ENCODE results near the gene EPHA3.

Gene EPHA3

DNA sequence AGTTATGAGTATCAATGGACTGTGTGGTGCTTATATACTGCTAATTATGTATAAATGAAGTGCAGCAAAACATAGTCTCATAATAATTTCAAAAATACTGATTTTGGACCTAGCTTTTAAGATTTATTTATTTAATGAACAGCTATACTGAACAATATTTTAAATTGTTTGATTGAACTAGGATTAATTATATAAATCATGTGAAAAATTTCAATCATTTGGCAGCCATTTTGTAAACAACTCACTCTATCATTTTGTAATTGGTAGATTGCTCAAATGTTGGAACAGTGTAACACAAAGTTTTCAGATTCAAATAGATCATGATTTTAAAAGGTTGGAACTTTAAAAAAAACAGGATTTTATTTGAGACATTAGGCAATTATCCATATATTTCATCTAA is 47.0 kb downstream of the EPHA3 start:
- DNase-seq = no peak

GRCh38 chr3:89155811-89156210 is 48.4 kb downstream of the EPHA3 start:
- DNase-seq = no peak

- no peak for DNase-seq
Observed at GRCh38 chr3:89157575-89157974, 50.2 kb downstream of the EPHA3 start.

GRCh38 chr3:89159605-89160004 is 52.2 kb downstream of the EPHA3 start:
- no peak for DNase-seq

DNA sequence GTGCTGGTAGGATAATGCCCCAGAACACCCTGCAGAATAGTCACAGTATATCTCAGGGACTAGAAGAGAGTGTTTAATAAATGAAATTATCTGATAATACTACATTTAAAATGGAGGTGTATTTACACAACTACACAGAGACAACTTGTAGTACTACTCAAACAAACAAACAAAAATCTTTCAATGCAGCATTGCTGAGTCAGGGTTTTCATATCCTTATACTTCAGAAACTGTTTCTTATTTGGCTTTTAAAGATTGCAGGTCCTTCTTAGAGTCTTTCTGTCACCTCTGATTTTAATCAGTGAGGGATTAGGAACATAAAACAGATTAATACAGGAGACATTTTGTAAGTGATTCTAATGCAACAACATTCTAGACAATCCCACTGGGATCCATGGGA is 57.4 kb downstream of the EPHA3 start:
- DNase-seq = no peak

- no peak for DNase-seq
Observed at GRCh38 chr3:89165636-89166263, 58.3 kb downstream of the EPHA3 start.

GRCh38 chr3:89171687-89172545 is 64.5 kb downstream of the EPHA3 start:
- DNase-seq = no peak

DNA sequence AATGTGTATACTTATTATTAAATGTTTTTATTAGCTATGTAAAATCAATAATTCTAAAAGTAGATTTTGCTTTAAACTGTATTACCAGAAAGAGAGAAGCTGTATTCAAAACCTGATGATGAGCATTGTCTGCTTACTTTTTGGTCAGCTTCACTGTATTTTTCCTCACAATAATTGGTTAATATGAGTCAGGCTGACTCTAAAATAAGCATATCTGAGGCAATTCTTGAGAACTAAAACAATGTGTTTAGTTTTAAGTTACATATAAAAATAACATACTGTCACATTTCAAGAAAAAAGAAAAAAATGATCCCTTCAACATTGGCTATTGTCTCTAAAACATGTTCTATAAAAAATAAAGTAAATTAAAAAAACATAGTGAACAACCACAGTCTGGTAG is 66.1 kb downstream of the EPHA3 start:
- no peak for DNase-seq

GRCh38 chr3:89179355-89180001 is 72.1 kb downstream of the EPHA3 start:
- DNase-seq = no peak

GRCh38 chr3:89180334-89180733 is 72.9 kb downstream of the EPHA3 start:
- no peak for DNase-seq

DNA sequence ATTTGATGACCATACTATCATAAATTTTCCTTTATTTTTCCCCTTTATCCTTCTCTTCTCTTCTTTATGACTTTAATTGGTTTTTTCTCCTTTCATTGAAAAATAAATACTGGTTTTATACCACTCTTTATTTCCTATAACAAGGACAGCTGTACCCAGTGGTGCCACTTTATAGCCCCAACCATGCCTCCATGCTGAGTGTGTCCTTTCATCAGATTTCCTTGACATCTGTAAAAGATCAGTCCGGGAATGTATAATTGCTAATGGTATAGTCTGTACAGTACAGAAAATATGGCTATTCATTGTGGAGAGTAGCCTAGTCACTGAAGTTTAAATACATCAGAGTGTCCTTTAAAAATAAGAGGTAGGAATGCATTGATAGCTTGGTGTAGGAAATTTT is 74.6 kb downstream of the EPHA3 start:
- no peak for DNase-seq

GRCh38 chr3:89184151-89184995 is 77.0 kb downstream of the EPHA3 start:
- no peak for DNase-seq

DNA sequence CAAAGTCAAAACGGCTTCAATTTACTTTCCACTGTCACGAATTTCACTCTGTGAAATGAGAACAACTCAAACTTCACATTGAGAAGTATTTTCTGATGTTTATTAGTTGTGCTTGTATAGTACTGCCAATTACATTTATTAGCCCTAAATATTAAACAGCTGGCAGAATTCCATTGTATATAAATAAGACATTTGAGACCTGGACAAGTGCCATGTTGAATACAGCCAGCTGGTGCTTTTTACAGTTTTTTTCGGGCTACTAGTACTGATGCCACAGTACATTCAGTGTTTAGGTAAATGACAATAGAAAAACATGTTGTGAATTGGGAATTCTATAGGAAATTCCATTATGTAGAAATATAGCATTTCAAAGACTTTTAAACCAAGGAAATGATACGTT is 79.0 kb downstream of the EPHA3 start:
- no peak for DNase-seq

GRCh38 chr3:89198591-89198990 is 91.2 kb downstream of the EPHA3 start:
- DNase-seq = no peak

DNA sequence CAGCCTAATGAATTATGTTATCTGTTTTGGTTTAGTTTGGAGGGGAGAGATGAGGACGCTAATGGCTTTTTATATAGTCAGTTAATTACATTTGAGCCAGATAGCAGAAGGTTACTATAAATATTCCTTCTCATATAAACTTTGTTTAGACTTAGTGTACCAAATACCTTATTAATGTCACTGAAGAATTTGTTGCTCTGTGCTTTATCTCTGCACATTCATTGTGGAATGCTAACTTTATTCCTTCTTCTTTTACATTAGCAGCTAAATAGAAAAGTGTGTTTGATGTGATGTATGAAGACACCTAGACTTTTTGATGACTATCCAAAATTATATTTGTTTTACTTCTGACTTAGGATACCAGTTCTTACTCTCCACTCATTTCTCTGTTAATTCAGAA is 105.2 kb downstream of the EPHA3 start:
- DNase-seq = no peak

DNA sequence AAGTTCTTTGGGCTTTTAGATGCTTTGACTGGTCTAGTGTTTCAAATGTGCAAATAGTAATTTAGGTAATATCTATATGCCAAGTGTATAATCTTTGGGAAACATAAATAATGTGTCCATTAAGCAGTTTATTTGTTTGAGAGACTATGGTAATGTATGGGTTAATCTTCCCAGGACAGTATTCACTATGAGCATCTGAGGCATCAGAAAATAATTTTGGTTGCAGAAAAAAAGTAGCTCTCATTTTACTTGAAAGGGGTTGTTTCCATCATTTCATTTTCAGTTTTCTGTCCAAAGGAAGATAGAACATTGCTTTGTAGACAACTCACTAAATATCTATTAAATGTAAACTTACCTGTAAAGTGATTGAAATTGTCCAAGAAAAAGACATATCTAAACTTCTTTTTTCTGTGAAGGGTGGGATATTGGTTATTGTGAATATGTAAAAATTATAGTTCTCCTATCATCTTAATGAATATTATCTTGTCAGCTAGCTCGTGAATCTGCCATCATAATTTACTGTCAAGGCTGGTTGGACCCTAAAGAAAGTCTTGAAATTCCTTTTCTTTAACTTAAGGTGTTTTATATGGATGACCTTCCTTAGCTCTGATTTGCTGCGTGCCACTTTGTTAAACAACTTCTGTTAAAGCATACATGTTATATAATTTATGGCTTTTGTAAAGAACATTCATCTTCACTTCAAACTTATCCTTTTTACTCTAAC is 108.8 kb downstream of the EPHA3 start:
- DNase-seq = no peak

GRCh38 chr3:89217148-89217685 is 109.8 kb downstream of the EPHA3 start:
- DNase-seq = no peak

GRCh38 chr3:89221924-89222323 is 114.5 kb downstream of the EPHA3 start:
- DNase-seq = no peak

GRCh38 chr3:89223188-89223587 is 115.8 kb downstream of the EPHA3 start:
- DNase-seq = no peak

DNA sequence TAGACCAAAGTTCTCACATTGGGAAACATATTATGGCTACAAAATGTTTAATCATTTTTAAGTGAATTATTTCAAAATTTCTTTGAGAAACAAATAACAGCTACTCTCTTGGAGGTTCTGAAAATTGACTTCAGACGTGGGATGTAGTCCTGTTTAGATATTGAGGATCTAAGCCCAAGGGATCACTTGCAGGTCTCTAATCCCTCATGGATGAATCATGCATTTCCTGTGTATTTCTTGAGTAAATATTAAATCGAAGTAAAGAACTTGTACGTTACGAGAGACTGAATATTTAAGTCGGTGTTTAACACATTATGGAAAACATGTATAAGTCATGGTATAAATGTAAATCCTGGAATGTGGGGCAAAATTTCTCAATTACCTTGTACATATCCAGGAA is 119.8 kb downstream of the EPHA3 start:
- no peak for DNase-seq

DNA sequence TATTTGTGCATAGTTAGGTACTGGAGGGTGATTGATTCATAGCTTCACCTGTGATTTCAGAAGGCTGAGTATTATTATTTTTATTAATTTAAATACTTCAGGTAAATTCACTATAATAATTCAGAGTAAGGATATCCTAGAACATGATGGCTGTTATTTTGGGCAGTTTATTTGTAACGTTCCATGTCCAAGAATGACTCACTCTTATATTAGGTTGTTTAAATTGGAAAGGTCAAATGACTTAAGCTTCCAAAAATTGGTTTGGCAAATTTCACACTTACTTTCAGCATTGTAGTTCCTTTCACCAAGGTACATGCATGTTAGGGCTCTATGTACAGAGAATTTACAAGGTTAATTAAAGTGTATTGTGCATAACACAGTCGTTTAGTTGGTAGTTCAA is 120.2 kb downstream of the EPHA3 start:
- no peak for DNase-seq

GRCh38 chr3:89232155-89232554 is 124.7 kb downstream of the EPHA3 start:
- DNase-seq = no peak
